A204.1 (cell line): ENCODE data around the gene CACNA1C.

Experiments used
- FAIRE-seq: peaks from 2 replicates; lab custom pipeline; 2012; peaks lifted over from hg19 to GRCh38; lab: Jason Lieb, UNC

CACNA1C gene

GRCh38 chr12:2374092-2374906, 321.5 kb downstream of the CACNA1C start:
- no peak for FAIRE-seq

GRCh38 chr12:2375871-2376270, 323.1 kb downstream of the CACNA1C start:
- no peak for FAIRE-seq

GRCh38 chr12:2376908-2377657, 324.3 kb downstream of the CACNA1C start:
- no peak for FAIRE-seq

- FAIRE-seq: no peak
These were observed 326.1 kb downstream of the CACNA1C start for GRCh38 chr12:2378835-2379330.

- FAIRE-seq: no peak
These were observed 328.2 kb downstream of the CACNA1C start for GRCh38 chr12:2380946-2381345.

GRCh38 chr12:2382370-2383155, 329.8 kb downstream of the CACNA1C start:
- no peak for FAIRE-seq

- FAIRE-seq: no peak
These were observed 330.7 kb downstream of the CACNA1C start for GRCh38 chr12:2383325-2384028.

GRCh38 chr12:2384029-2384386, 331.2 kb downstream of the CACNA1C start:
- no peak for FAIRE-seq

GRCh38 chr12:2384533-2385351, 332.0 kb downstream of the CACNA1C start:
- FAIRE-seq: no peak

- no peak for FAIRE-seq
These were observed 332.7 kb downstream of the CACNA1C start for GRCh38 chr12:2385529-2385928.

- no peak for FAIRE-seq
These were observed 333.8 kb downstream of the CACNA1C start for GRCh38 chr12:2386566-2386965.

- FAIRE-seq: no peak
These were observed 334.5 kb downstream of the CACNA1C start for GRCh38 chr12:2387103-2387834.

- FAIRE-seq: no peak
These were observed 336.4 kb downstream of the CACNA1C start for GRCh38 chr12:2389079-2389790.

GRCh38 chr12:2390133-2390532, 337.3 kb downstream of the CACNA1C start:
- FAIRE-seq: no peak

GRCh38 chr12:2390850-2391390, 338.1 kb downstream of the CACNA1C start:
- FAIRE-seq: no peak

GRCh38 chr12:2391740-2392331, 339.0 kb downstream of the CACNA1C start:
- FAIRE-seq: no peak

GRCh38 chr12:2393016-2393415, 340.2 kb downstream of the CACNA1C start:
- FAIRE-seq: no peak

- no peak for FAIRE-seq
These were observed 341.2 kb downstream of the CACNA1C start for GRCh38 chr12:2393996-2394395.

GRCh38 chr12:2395354-2395977, 342.7 kb downstream of the CACNA1C start:
- FAIRE-seq: no peak
